AG09309 (cell line): ENCODE data around the gene NCOR1.

ENCODE experiments used
- DNase-seq: peaks from one replicate; pipeline ENCODE4 v3.0.0-alpha.2; 2010; ENCODE audit warnings: low read depth
- H3K4me3 ChIP-seq: 2 replicates; pipeline ENCODE4 v1.5.1; 2011; ENCODE audit warnings: mild to moderate bottlenecking, low read depth, low read length, moderate library complexity; ENCODE audit not compliant: control insufficient read depth
- TF ChIP-seq, protein P1 (sequence below): IDR thresholded peaks from 2 replicates; pipeline ENCODE4 v1.5.1; 2011; ENCODE audit warnings: mild to moderate bottlenecking, low read depth, low read length, inconsistent platforms; ENCODE audit not compliant: insufficient read depth, control insufficient read depth; ENCODE audit errors: missing control alignments

The NCOR1 gene

GRCh38 chr17:16023881-16024280 lies 191.5 kb downstream of the NCOR1 start:
- no peak for DNase-seq
- TF ChIP-seq, protein P1, sequence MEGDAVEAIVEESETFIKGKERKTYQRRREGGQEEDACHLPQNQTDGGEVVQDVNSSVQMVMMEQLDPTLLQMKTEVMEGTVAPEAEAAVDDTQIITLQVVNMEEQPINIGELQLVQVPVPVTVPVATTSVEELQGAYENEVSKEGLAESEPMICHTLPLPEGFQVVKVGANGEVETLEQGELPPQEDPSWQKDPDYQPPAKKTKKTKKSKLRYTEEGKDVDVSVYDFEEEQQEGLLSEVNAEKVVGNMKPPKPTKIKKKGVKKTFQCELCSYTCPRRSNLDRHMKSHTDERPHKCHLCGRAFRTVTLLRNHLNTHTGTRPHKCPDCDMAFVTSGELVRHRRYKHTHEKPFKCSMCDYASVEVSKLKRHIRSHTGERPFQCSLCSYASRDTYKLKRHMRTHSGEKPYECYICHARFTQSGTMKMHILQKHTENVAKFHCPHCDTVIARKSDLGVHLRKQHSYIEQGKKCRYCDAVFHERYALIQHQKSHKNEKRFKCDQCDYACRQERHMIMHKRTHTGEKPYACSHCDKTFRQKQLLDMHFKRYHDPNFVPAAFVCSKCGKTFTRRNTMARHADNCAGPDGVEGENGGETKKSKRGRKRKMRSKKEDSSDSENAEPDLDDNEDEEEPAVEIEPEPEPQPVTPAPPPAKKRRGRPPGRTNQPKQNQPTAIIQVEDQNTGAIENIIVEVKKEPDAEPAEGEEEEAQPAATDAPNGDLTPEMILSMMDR: no peak
- H3K4me3 ChIP-seq: no peak overlapping the region

DNA sequence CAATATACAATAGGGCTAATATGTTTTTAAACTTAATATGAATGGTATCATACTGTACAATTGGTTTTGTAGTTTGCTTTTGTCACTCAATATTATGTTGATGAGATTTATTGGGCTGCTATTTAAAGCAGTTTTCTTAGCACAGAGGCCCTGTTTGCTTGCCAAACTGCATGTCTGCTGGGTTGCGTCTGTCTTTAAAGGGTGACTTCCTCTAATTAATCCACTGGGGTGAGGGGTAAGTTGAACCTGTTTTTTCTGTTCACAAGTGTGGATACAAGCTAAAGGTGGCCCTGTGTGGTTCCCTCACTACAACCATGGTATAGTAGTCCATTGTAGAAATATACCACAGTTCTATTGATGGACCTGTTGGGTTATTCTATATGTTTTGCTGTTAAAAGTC lies 196.0 kb downstream of the NCOR1 start:
- no peak for DNase-seq
- TF ChIP-seq, protein P1: no peak
- no peak overlapping the region for H3K4me3 ChIP-seq

DNA sequence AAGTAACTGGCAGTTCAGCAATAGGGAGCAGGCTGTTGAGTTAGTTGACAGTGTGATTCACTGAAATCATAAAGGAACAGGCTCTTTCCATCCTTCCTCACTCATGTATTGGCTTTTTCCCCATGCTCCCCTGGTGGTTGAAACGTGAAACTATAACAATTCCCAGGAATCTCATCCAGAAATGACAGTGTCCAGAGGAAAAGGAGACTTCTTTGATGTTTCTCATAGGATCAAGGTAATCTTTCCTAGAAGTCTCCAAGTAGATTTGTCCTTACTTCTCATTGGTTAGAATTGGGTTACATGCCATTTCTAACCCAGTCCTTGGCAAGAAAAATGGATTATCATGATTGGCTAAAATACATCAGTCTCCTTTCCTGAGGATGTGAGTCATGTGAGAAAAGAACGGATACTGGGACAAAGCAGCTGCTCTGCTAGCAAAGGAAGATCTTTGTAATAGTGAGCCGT lies 201.4 kb downstream of the NCOR1 start:
- TF ChIP-seq, protein P1: peak; percentile 71
- H3K4me3 ChIP-seq: no peak overlapping the region
- peak; percentile 21 for DNase-seq

GRCh38 chr17:16007439-16007838 lies 207.9 kb downstream of the NCOR1 start:
- no peak overlapping the region for H3K4me3 ChIP-seq
- no peak for DNase-seq
- TF ChIP-seq, protein P1: no peak

DNA sequence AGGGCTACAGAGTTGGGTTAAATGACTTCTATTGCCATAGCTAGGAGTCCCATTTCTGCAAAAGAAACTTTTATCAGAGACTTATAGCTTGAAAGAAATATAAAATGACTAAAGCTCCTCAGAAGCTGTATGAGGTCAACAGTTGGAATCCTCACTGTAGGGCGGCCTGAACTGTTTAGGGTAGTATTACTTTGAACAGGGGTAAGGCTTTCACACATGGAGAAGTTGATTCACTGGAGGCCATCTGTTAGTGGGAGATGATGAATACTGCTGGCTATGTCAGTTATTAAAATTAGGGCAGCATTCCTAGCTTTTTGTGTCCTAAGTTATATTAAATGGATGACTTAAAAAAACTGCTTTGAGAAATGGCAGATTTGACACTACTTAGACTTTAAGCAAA lies 209.7 kb downstream of the NCOR1 start:
- TF ChIP-seq, protein P1: no peak
- DNase-seq: no peak
- H3K4me3 ChIP-seq: no peak overlapping the region

GRCh38 chr17:16003841-16004240 lies 211.5 kb downstream of the NCOR1 start:
- H3K4me3 ChIP-seq: no peak overlapping the region

More at GRCh38 chr17:16003841-16004240, 211.5 kb downstream of the NCOR1 start:
- TF ChIP-seq, protein P1: no peak
- DNase-seq: no peak
